Neural cell (in vitro differentiated cells): Measurements from ENCODE around the gene FXYD2.
A peak's percentile ranks its signal among the peaks of the same experiment; 100 is the strongest.

Experiments used
- CTCF ChIP-seq: fragments of 450-650 bp; IDR thresholded peaks from 2 replicates; pipeline ENCODE4 v1.5.1; 2014; ENCODE audit warnings: antibody characterized with exemption, mild to moderate bottlenecking, moderate library complexity; ENCODE audit not compliant: poor library complexity, severe bottlenecking
- POLR2AphosphoS5 ChIP-seq: IDR thresholded peaks from 2 replicates; pipeline ENCODE4 v1.6.1; 2012

- TF ChIP-seq CTCF (peak; percentile 54), POLR2AphosphoS5 (no peak)
These were observed 1.1 kb downstream of the FXYD2 start for GRCh38 chr11:117823294-117823945.
